ENCODE results near the gene ALDH3B2. TPM values are rescaled to one million over a fixed set of nuclear protein-coding genes. Genes with fewer than 3 reads are reported as not detected.
A peak's percentile ranks its signal among the peaks of the same experiment; 100 is the strongest.

ALDH3B2 gene
- total and polyA plus RNA-seq, 2 donors from 2014 or later = 1.6 to 2.1 TPM

DNA sequence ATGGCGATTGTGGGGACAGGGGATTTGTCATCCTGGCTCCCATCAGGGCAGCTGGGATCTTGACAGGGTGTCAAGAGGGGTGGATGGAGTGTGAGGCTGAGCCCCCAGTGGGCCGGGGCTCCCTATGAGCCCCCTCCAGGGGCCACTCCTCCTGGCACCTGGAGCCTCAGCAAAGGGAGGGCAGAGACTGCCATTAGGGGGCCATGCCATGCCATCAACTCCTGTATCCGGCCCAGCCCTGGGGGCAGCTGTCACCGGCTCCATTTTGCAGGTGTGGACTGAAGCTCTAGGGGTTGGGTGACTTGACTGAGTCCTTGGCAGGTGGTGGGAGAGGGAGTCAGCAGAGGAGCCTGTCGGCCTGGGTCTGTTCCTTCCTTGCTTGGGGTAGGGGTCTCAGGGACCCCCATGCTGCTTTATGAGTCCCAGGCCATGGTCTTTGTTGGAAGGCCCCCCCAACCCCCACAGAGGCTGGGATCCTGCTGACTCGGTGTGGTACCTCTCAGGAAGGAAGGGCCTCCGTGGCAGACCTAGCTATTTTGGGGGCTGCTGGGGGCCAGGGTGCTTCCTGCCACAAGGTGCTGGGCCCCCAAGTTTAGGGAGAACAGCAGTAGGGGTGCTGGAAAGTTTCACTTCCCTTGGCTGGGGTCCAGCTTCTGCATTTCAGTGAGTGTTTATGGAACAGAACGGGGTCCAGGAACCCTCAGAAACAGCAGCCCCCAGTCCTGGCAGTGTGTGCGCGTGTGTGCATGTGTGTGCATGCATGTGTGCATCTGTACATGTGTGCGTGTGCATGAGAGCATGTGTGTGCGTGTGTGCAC is 25.4 kb downstream of the ALDH3B2 start:
- Histone ChIP-seq H3K27me3 (ENCODE audit: control insufficient read depth, insufficient read depth, low read length) (no peaks in the 10 kb centered on the region), H3K36me3 (ENCODE audit: control insufficient read depth in 2 of 3, insufficient read depth in 3 of 3, low read length in 3 of 3) (peaks cover 0 to 3% (median 0%) of the 10 kb centered on the region in 3 donors), H3K9ac (ENCODE audit: low read length in 3 of 3) (no peak overlapping the region), H3K9me3 (ENCODE audit: control insufficient read depth in 2 of 3, insufficient read depth in 1 of 3, low read length in 3 of 3) (no peaks in the 10 kb centered on the region), H3K4me1 (ENCODE audit: control insufficient read depth in 2 of 3, insufficient read depth in 2 of 3, low read depth in 1 of 3, low read length in 3 of 3) (peaks cover 0 to 22% (median 6%) of the 10 kb centered on the region in 3 donors), H3K27ac (ENCODE audit: low read depth in 2 of 2, low read length in 2 of 2) (no peak overlapping the region), H3K4me3 (ENCODE audit: low read length in 3 of 3) (peak overlapping the region in 1 of 3 donors; percentile 26)
- intact Hi-C loops (cut with DNase I) = no loop called here
- FAIRE-seq (no peak), DNase-seq (peak in 1 of 5 donors; percentile 42)
- TF ChIP-seq, protein P1, sequence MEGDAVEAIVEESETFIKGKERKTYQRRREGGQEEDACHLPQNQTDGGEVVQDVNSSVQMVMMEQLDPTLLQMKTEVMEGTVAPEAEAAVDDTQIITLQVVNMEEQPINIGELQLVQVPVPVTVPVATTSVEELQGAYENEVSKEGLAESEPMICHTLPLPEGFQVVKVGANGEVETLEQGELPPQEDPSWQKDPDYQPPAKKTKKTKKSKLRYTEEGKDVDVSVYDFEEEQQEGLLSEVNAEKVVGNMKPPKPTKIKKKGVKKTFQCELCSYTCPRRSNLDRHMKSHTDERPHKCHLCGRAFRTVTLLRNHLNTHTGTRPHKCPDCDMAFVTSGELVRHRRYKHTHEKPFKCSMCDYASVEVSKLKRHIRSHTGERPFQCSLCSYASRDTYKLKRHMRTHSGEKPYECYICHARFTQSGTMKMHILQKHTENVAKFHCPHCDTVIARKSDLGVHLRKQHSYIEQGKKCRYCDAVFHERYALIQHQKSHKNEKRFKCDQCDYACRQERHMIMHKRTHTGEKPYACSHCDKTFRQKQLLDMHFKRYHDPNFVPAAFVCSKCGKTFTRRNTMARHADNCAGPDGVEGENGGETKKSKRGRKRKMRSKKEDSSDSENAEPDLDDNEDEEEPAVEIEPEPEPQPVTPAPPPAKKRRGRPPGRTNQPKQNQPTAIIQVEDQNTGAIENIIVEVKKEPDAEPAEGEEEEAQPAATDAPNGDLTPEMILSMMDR (IDR thresholded peaks at IDR 0.05; ENCODE audit: borderline replicate concordance, extremely low read depth, insufficient read depth) = no peak

DNA sequence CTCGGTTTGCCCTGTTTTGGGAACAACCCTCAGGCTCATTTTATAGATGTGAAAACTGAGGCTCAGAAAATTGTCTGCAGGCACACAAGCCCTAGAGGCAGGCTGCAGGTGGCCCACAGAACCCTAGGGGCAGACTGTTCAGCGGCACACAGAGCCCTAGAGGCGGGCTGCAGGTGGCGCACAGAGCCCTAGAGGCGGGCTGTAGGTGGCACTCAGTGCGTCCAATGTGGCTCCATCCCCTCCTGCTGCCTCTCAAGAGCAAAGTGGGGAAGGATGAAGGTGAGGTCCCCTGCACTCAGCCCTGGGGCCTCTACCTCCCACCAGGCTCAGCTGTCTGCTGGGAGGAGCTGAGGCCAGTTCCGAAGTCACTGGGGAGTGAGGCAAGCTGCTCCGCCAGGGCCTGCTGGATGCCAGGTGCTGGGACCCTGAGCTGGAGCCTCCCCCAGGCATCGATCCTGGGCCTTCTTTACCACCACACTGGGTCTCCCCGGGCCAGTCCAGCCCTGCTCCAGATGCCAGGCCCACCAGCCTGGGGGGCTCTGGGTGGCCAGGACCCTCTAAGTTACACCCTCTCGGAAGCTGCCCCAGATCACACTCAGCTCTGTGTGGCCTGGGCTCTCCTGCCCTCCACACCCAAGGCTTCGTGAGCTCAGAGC is 26.2 kb downstream of the ALDH3B2 start:
- TF ChIP-seq, protein P1 (IDR thresholded peaks at IDR 0.05; ENCODE audit: borderline replicate concordance, extremely low read depth, insufficient read depth) = peak; percentile 26
- DNase-seq = peak in 2 of 5 donors; percentile 55 to 59
- no peak for FAIRE-seq

DNA sequence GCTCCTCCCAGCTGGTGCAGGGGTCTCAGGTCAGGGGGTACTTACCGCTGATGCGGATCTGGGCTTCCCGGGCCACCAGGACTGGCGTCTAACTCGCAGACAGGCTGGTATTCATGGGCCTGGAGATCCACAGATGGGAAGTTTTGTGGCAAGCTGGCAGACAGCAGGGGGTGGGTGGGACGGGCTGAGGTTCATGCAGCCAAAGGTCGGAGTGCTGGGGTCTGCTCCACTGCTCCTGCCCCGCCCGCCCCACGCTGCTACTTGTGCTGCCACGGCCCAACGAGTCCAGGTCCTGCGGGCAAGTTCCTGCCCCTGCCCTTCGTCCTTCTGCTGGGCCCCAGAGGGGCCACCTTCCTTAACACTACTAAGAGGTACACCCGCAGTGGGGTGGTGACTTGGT is 27.0 kb downstream of the ALDH3B2 start:
- FAIRE-seq = no peak

More for the DNA sequence above, 26.2 kb downstream of the ALDH3B2 start:
- no peak overlapping the region for H3K4me3 ChIP-seq (ENCODE audit: low read length in 3 of 3)
- peaks cover 0 to 22% (median 6%) of the 10 kb centered on the region in 3 donors for H3K4me1 ChIP-seq (ENCODE audit: control insufficient read depth in 2 of 3, insufficient read depth in 2 of 3, low read depth in 1 of 3, low read length in 3 of 3)
- no peak overlapping the region for H3K9ac ChIP-seq (ENCODE audit: low read length in 3 of 3)
- no peaks in the 10 kb centered on the region for H3K9me3 ChIP-seq (ENCODE audit: control insufficient read depth in 2 of 3, insufficient read depth in 1 of 3, low read length in 3 of 3)
- no peaks in the 10 kb centered on the region for H3K27me3 ChIP-seq (ENCODE audit: control insufficient read depth, insufficient read depth, low read length)
- intact Hi-C loops (cut with DNase I) = no loop called here
- H3K27ac ChIP-seq (ENCODE audit: low read depth in 2 of 2, low read length in 2 of 2) = no peak overlapping the region
- peaks cover 0 to 3% (median 0%) of the 10 kb centered on the region in 3 donors for H3K36me3 ChIP-seq (ENCODE audit: control insufficient read depth in 2 of 3, insufficient read depth in 3 of 3, low read length in 3 of 3)

More for the DNA sequence above, 27.0 kb downstream of the ALDH3B2 start:
- H3K4me1 ChIP-seq (ENCODE audit: control insufficient read depth in 2 of 3, insufficient read depth in 2 of 3, low read depth in 1 of 3, low read length in 3 of 3) = peaks cover 0 to 22% (median 6%) of the 10 kb centered on the region in 3 donors
- DNase-seq = peak in 1 of 5 donors; percentile 58
- H3K9me3 ChIP-seq (ENCODE audit: control insufficient read depth in 2 of 3, insufficient read depth in 1 of 3, low read length in 3 of 3) = no peaks in the 10 kb centered on the region
- H3K36me3 ChIP-seq (ENCODE audit: control insufficient read depth in 2 of 3, insufficient read depth in 3 of 3, low read length in 3 of 3) = peaks cover 0 to 3% (median 0%) of the 10 kb centered on the region in 3 donors
- H3K4me3 ChIP-seq (ENCODE audit: low read length in 3 of 3) = peak overlapping the region in 1 of 3 donors; percentile 59
- H3K9ac ChIP-seq (ENCODE audit: low read length in 3 of 3) = no peak overlapping the region
- H3K27ac ChIP-seq (ENCODE audit: low read depth in 2 of 2, low read length in 2 of 2) = no peak overlapping the region
- TF ChIP-seq, protein P1 (IDR thresholded peaks at IDR 0.05; ENCODE audit: borderline replicate concordance, extremely low read depth, insufficient read depth) = no peak
- intact Hi-C loops (cut with DNase I) = no loop called here
- no peaks in the 10 kb centered on the region for H3K27me3 ChIP-seq (ENCODE audit: control insufficient read depth, insufficient read depth, low read length)

Measured in kidney (tissue), 14 donors.